B cell (primary cell): ENCODE results near the gene DNAJC7. TPM values are rescaled to one million over a fixed set of nuclear protein-coding genes. Genes with fewer than 3 reads are reported as not detected.

Experiments used
- ATAC-seq: fragments of 200-7000 bp; cut with Tn5 transposase; one replicate; pipeline ENCODE4 v1.10.0; 2021; ENCODE audit warnings: low read depth, mild to moderate bottlenecking, moderate number of reproducible peaks, moderate library complexity
- CTCF ChIA-PET: fragments of 350-600 bp; sonication (Branson Sonifier 250); formaldehyde crosslinking; loops from one replicate; lab custom pipeline; 2021; ENCODE audit warnings: antibody characterized with exemption, inconsistent platforms; lab: Charles Lee
- POLR2A ChIA-PET: fragments of 350-600 bp; sonication (Branson Sonifier 250); formaldehyde crosslinking; loops from one replicate; lab custom pipeline; 2021; ENCODE audit warnings: antibody characterized with exemption; lab: Charles Lee
- DNase-seq: peaks from one replicate; pipeline ENCODE4 v3.0.0; 2013
- H2AFZ ChIP-seq: 2 replicates; pipeline ENCODE4 v1.6.1; 2012; ENCODE audit warnings: mild to moderate bottlenecking, low read depth, low read length; ENCODE audit not compliant: insufficient read depth, poor library complexity, severe bottlenecking
- H3K27ac ChIP-seq, 2 donors: 1 replicate in 1 of 2; 2 replicates in 1 of 2; pipeline ENCODE4 v1.5.1; 2012 to 2013; ENCODE audit warnings: low read length in 2 of 2, mild to moderate bottlenecking in 2 of 2, moderate library complexity in 1 of 2
- H3K27me3 ChIP-seq, 4 experiments: fragments of 200-600 bp in 1 of 4; sonication (generic) in 1 of 4; replicated peaks in 1 of 4; 1 replicate in 2 of 4; 2 replicates in 2 of 4; pipeline versions ENCODE4 v1.6.1 to v1.7.0; 2013 to 2016; ENCODE audit warnings: low read length in 3 of 4, mild to moderate bottlenecking in 2 of 4, mixed read lengths in 1 of 4, moderate library complexity in 1 of 4; ENCODE audit not compliant: insufficient read depth in 4 of 4, control insufficient read depth in 3 of 4; ENCODE audit errors: control extremely low read depth in 1 of 4
- H3K36me3 ChIP-seq, 2 experiments: replicated peaks in 1 of 2; 1 replicate in 1 of 2; 2 replicates in 1 of 2; pipeline versions ENCODE4 v1.6.1 to v1.7.1; 2013; ENCODE audit warnings: low read length in 1 of 2; ENCODE audit not compliant: insufficient read depth in 2 of 2, control insufficient read depth in 1 of 2; ENCODE audit errors: control extremely low read depth in 1 of 2, extremely low read depth in 1 of 2
- H3K4me1 ChIP-seq, 2 donors: fragments of 200-600 bp in 1 of 2; sonication (generic) in 1 of 2; 1 replicate in 1 of 2; 2 replicates in 1 of 2; pipeline versions ENCODE4 v1.5.1 to v1.6.1; 2013 to 2017; ENCODE audit warnings: low read length in 2 of 2; ENCODE audit not compliant: control insufficient read depth in 2 of 2, insufficient read depth in 2 of 2
- H3K4me2 ChIP-seq: replicated peaks from 2 replicates; pipeline ENCODE3; 2012; ENCODE audit warnings: mild to moderate bottlenecking, low read depth, low read length; ENCODE audit not compliant: poor library complexity, severe bottlenecking
- H3K4me3 ChIP-seq, 5 experiments: fragments of 200-600 bp in 1 of 5; sonication (generic) in 1 of 5; 1 replicate in 3 of 5; 2 replicates in 2 of 5; pipeline versions ENCODE4 v1.5.1 to v1.7.0; 2011 to 2016; ENCODE audit warnings: low read length in 4 of 5, mild to moderate bottlenecking in 4 of 5, low read depth in 2 of 5, control low read depth in 1 of 5, moderate library complexity in 1 of 5; ENCODE audit not compliant: insufficient read depth in 1 of 5; ENCODE audit errors: control extremely low read depth in 1 of 5, extremely low read depth in 1 of 5
- H3K79me2 ChIP-seq: fragments of 200-600 bp; sonication (generic); one replicate; pipeline ENCODE4 v1.6.0; 2016; ENCODE audit warnings: low read length; ENCODE audit not compliant: control insufficient read depth, insufficient read depth
- H3K9ac ChIP-seq: fragments of 200-600 bp; sonication (generic); 2 replicates; pipeline ENCODE4 v1.6.1; 2017; ENCODE audit warnings: mild to moderate bottlenecking, low read length, moderate library complexity
- H3K9me3 ChIP-seq, 3 donors: one replicate each; pipeline versions ENCODE4 v1.6.1 to v1.7.1; 2013; ENCODE audit warnings: low read length in 2 of 3; ENCODE audit not compliant: control insufficient read depth in 2 of 3, insufficient read depth in 1 of 3; ENCODE audit errors: control extremely low read depth in 1 of 3
- H4K20me1 ChIP-seq: 2 replicates; pipeline ENCODE4 v1.6.0; 2012; ENCODE audit warnings: mild to moderate bottlenecking, low read length; ENCODE audit not compliant: insufficient read depth, control insufficient read depth, poor library complexity, severe bottlenecking
- H3K27ac Mint-ChIP-seq: one replicate; pipeline ENCODE4 v1.8.0; 2021; ENCODE audit warnings: mixed read lengths
- H3K27me3 Mint-ChIP-seq: one replicate; pipeline ENCODE4 v1.8.0; 2021; ENCODE audit warnings: mixed read lengths
- H3K4me1 Mint-ChIP-seq: one replicate; pipeline ENCODE4 v1.8.0; 2021; ENCODE audit warnings: mixed read lengths
- H3K4me3 Mint-ChIP-seq: one replicate; pipeline ENCODE4 v1.8.0; 2021; ENCODE audit warnings: mixed read lengths
- H3K9me3 Mint-ChIP-seq: one replicate; pipeline ENCODE4 v1.8.0; 2022; ENCODE audit warnings: mixed read lengths; ENCODE audit not compliant: insufficient read depth
- CTCF ChIP-seq: fragments of 200-600 bp; IDR thresholded peaks from one replicate; pipeline ENCODE4 v1.8.0; 2022; ENCODE audit warnings: antibody characterized with exemption, mild to moderate bottlenecking
- EZH2 ChIP-seq: IDR thresholded peaks from 2 replicates; pipeline ENCODE4 v1.6.1; 2012; ENCODE audit warnings: borderline replicate concordance, low read depth, mild to moderate bottlenecking, moderate library complexity, low read length; ENCODE audit not compliant: insufficient read depth, poor library complexity, severe bottlenecking
- WGBS: methylation state at CpG from one replicate; pipeline ENCODE4 v1.1.5; 2013; ENCODE audit warnings: missing lambda C conversion rate; ENCODE audit not compliant: insufficient coverage; 5-methylcytosine and 5-hydroxymethylcytosine counted together
- intact Hi-C: fragments of 100-400 bp; cut with micrococcal nuclease; formaldehyde crosslinking; loops from one replicate; pipeline ENCODE4 v1.10.0; 2022
- polyA plus RNA-seq: library from polyadenylated mRNA; depleted of rRNA; stranded (reverse); fragments of >200 nt; gene quantifications from 2 replicates; pipeline ENCODE4 v1.2.3, GENCODE V29; 2012
- total RNA-seq, 2 donors: library from RNA; stranded (reverse); fragments of 120-200 nt in 1 of 2; gene quantifications; 1 replicate in 1 of 2; 2 replicates in 1 of 2; pipeline versions ENCODE4 v1.2.3 to v1.2.4, GENCODE V29; 2013 to 2022

Gene DNAJC7
- total and polyA plus RNA-seq, 2 donors (not counting 1 experiment from before 2014, with no cell fraction given), result 22.0 to 152 TPM

GRCh38 chr17:42049834-42050392, 32.7 kb upstream of the DNAJC7 start:
- no peak for TF ChIP-seq EZH2
- TF ChIP-seq CTCF, result no peak
- Mint-ChIP-seq H3K27me3 (peaks cover 40% of the 10 kb centered on the region), H3K9me3 (no peaks in the 10 kb centered on the region), H3K4me1 (peaks cover 9% of the 10 kb centered on the region), H3K27ac (peak overlapping the region; percentile 37), H3K4me3 (peak overlapping the region; percentile 88)
- H4K20me1 ChIP-seq, result no peaks in the 10 kb centered on the region
- WGBS, result 4% methylated on average over 7 of the region's 7 CpGs
- H3K4me1 ChIP-seq, result peaks cover 7 to 12% of the 10 kb centered on the region in 2 donors
- peak overlapping the region in 4 of 5 experiments; percentile 35 to 62 (median 56) for H3K4me3 ChIP-seq
- no peaks in the 10 kb centered on the region for H3K36me3 ChIP-seq
- peaks cover 0 to 10% (median 3%) of the 10 kb centered on the region in 4 experiments for H3K27me3 ChIP-seq
- H3K4me2 ChIP-seq, result peak overlapping the region; percentile 95
- POLR2A ChIA-PET, result no interaction called here
- H3K79me2 ChIP-seq, result no peaks in the 10 kb centered on the region
- peak overlapping the region; percentile 96 for H2AFZ ChIP-seq
- no peaks in the 10 kb centered on the region for H3K9me3 ChIP-seq
- no peak overlapping the region for H3K27ac ChIP-seq
- no peak for ATAC-seq
- peak overlapping the region; percentile 58 for H3K9ac ChIP-seq
- intact Hi-C loops, result no loop called here
- CTCF ChIA-PET, result interaction anchor here (0.5 to 1.6 kb wide), 8 partner anchors 10 to 132 kb away, joined by 3 to 6 read pairs (median 3); partner anchors contain the start of genes DHX58 and NKIRAS2
- no peak for DNase-seq

- Histone ChIP-seq H3K4me1 (peaks cover 7 to 12% of the 10 kb centered on the region in 2 donors), H3K27me3 (peaks cover 0 to 6% (median 3%) of the 10 kb centered on the region in 4 experiments), H3K4me3 (no peak overlapping the region), H4K20me1 (no peaks in the 10 kb centered on the region), H3K36me3 (no peaks in the 10 kb centered on the region), H3K4me2 (no peak overlapping the region), H3K27ac (no peak overlapping the region), H2AFZ (no peak overlapping the region), H3K9ac (no peak overlapping the region), H3K9me3 (no peaks in the 10 kb centered on the region), H3K79me2 (no peaks in the 10 kb centered on the region)
- H3K27ac Mint-ChIP-seq, result no peak overlapping the region
- intact Hi-C loops, result no loop called here
- TF ChIP-seq EZH2, result no peak
- no peak for TF ChIP-seq CTCF
- CTCF ChIA-PET, result interaction anchor here (2.4 kb wide), 1 partner anchor 22 kb away, joined by 7 read pairs; no protein-coding TSS in a partner anchor
- DNase-seq (no peak), ATAC-seq (no peak)
- peaks cover 9% of the 10 kb centered on the region for H3K4me1 Mint-ChIP-seq
- H3K27me3 Mint-ChIP-seq, result peaks cover 24% of the 10 kb centered on the region
- 98% methylated on average over 7 of the region's 12 CpGs for WGBS
- H3K9me3 Mint-ChIP-seq, result no peaks in the 10 kb centered on the region
- no peak overlapping the region for H3K4me3 Mint-ChIP-seq
- POLR2A ChIA-PET, result interaction anchor here (0.7 kb wide), 1 partner anchor 154 kb away, joined by 4 read pairs; no protein-coding TSS in a partner anchor
Measured at GRCh38 chr17:42047343-42047742, 30.1 kb upstream of the DNAJC7 start.
